Neural crest cell (in vitro differentiated cells): ENCODE results near the gene SIK3. TPM values are rescaled to one million over a fixed set of nuclear protein-coding genes. Genes with fewer than 3 reads are reported as not detected.

Source experiments
- DNase-seq: peaks from one replicate; pipeline ENCODE4 v3.0.0; 2021; ENCODE audit warnings: low read depth, mixed read lengths, low spot score
- H3K27ac Mint-ChIP-seq: one replicate; pipeline ENCODE4 v1.8.0; 2021; ENCODE audit warnings: mild to moderate bottlenecking, mixed read lengths; ENCODE audit not compliant: unreplicated experiment
- H3K27me3 Mint-ChIP-seq: 2 replicates; pipeline ENCODE4 v1.8.0; 2021; ENCODE audit warnings: low read depth, mild to moderate bottlenecking, mixed read lengths
- H3K36me3 Mint-ChIP-seq: 2 replicates; pipeline ENCODE4 v1.8.0; 2021; ENCODE audit warnings: low read depth, mild to moderate bottlenecking, mixed read lengths
- H3K4me1 Mint-ChIP-seq: 2 replicates; pipeline ENCODE4 v1.8.0; 2021; ENCODE audit warnings: mixed read lengths
- H3K4me3 Mint-ChIP-seq: one replicate; pipeline ENCODE4 v1.8.0; 2021; ENCODE audit warnings: mild to moderate bottlenecking, mixed read lengths
- H3K9me3 Mint-ChIP-seq: 2 replicates; pipeline ENCODE4 v1.8.0; 2021; ENCODE audit warnings: mixed read lengths
- total RNA-seq: library from RNA; stranded (reverse); gene quantifications from 2 replicates; pipeline ENCODE4 v1.2.1, GENCODE V29; 2021
- TF ChIP-seq, protein P1 (sequence below): fragments of 200-600 bp; sonication (generic); conservative IDR thresholded peaks from 2 replicates; pipeline ENCODE4 v1.5.0; 2021; ENCODE audit warnings: antibody characterized with exemption, mild to moderate bottlenecking

The SIK3 gene
- total RNA-seq, 1 donor from 2014 or later = 39.7 TPM

DNA sequence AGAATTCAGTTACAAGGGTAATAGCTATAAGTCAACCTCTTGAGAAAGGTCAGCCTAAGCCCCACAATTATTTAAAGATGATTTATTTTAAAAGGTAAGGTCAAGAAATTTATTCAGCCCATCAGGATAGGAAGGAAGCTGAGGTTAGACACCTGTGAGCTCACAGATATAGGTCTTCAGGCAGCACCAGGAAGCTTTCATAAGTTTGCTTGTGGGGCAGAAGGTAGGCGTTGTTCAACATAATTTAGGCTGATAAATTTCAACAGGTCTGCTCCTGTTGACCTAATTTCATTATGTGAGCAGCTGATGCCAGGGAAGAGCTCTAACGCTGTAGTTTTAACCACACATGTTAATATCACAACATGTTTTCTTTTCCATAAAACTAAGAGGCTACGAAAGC is 142.7 kb downstream of the SIK3 start:
- TF ChIP-seq, protein P1, sequence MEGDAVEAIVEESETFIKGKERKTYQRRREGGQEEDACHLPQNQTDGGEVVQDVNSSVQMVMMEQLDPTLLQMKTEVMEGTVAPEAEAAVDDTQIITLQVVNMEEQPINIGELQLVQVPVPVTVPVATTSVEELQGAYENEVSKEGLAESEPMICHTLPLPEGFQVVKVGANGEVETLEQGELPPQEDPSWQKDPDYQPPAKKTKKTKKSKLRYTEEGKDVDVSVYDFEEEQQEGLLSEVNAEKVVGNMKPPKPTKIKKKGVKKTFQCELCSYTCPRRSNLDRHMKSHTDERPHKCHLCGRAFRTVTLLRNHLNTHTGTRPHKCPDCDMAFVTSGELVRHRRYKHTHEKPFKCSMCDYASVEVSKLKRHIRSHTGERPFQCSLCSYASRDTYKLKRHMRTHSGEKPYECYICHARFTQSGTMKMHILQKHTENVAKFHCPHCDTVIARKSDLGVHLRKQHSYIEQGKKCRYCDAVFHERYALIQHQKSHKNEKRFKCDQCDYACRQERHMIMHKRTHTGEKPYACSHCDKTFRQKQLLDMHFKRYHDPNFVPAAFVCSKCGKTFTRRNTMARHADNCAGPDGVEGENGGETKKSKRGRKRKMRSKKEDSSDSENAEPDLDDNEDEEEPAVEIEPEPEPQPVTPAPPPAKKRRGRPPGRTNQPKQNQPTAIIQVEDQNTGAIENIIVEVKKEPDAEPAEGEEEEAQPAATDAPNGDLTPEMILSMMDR = no peak

DNA sequence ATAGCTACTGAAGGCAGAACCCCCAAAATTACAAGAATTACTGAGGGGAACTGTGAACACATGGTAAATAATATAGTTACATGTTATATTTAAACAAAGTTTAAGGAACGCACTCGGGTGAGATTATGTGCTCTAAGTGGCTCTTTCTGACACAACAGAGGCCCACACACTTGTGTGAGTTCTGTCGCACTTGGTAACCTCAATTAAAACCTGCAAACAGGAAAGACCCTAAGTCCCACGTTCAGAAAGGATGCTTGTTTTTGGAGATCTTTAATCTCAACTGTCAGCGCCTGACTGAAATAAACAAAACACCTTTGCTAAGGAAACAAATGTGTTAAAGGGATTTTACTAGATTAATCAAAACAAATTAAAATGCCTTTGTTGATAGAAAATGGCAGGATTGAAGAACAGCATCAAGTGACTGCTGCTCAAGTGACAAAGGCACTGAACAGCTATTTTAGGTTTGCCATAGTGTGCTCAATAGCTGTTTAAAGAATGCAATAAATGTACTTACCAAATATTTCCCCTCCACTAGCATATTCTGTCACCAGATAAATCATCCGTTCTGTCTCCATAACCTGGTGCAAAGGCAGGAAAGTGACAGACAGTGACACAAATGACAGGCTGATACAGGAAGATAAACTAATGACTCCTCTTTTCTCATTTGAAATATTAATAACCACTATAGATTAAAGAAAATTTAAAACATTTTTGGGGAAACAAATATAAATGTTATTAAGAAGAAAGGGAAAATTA is 144.5 kb downstream of the SIK3 start:
- TF ChIP-seq, protein P1 = no peak
- H3K4me3 Mint-ChIP-seq = no peak overlapping the region
- peaks cover 5% of the 10 kb centered on the region for H3K4me1 Mint-ChIP-seq

More for the DNA sequence above, 142.7 kb downstream of the SIK3 start:
- Mint-ChIP-seq H3K4me1 (peaks cover 4% of the 10 kb centered on the region), H3K9me3 (no peaks in the 10 kb centered on the region), H3K27ac (no peak overlapping the region), H3K36me3 (peaks cover 2% of the 10 kb centered on the region), H3K27me3 (no peaks in the 10 kb centered on the region), H3K4me3 (no peak overlapping the region)
- no peak for DNase-seq

DNA sequence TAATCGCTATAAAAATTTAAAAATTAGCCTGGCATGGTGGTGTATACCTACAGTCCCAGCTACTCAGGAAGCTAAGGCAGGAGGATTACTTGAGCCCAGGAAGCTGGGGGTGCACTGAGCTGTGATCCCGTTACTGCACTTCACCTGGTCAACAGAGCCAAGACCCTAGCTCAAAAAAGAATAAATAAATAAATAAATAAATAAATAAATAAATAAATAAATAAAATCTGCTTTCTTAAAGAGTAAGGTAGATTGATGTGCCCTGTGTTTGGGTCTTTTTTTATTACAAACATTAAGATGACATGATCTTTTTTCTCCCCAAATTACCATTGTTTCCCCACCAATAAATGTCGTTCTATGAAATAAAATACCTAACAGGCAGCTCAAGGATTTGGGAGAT is 146.5 kb downstream of the SIK3 start:
- DNase-seq = no peak
- no peaks in the 10 kb centered on the region for H3K9me3 Mint-ChIP-seq
- H3K27me3 Mint-ChIP-seq = no peaks in the 10 kb centered on the region
- peaks cover 5% of the 10 kb centered on the region for H3K4me1 Mint-ChIP-seq
- peaks cover 6% of the 10 kb centered on the region for H3K36me3 Mint-ChIP-seq
- no peak overlapping the region for H3K27ac Mint-ChIP-seq
- no peak overlapping the region for H3K4me3 Mint-ChIP-seq
- TF ChIP-seq, protein P1 = no peak

More for the DNA sequence above, 144.5 kb downstream of the SIK3 start:
- H3K9me3 Mint-ChIP-seq = no peaks in the 10 kb centered on the region
- no peak for DNase-seq
- H3K27me3 Mint-ChIP-seq = no peaks in the 10 kb centered on the region
- peaks cover 2% of the 10 kb centered on the region for H3K36me3 Mint-ChIP-seq
- H3K27ac Mint-ChIP-seq = no peak overlapping the region

DNA sequence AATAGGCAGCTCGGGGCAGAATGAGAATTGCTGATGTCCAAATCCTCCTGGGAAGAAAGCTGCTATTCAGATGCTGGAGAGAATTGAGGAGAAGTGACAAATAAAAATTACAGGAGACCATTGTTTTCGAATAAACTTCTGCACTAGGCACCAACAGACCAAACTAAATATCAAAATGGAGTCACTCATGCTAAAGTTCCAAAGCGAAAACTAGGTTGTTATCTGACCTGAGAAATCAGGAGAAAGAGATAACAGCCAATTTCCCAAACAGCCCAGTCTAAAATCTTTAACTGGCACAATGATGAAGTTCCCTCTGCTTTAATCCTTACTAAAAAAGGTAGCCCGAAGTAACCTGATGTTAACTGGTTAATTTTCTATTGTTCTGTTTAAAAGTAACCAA is 148.0 kb downstream of the SIK3 start:
- Mint-ChIP-seq H3K4me1 (peaks cover 5% of the 10 kb centered on the region), H3K27ac (no peak overlapping the region), H3K9me3 (no peaks in the 10 kb centered on the region), H3K4me3 (no peak overlapping the region), H3K27me3 (no peaks in the 10 kb centered on the region), H3K36me3 (peaks cover 8% of the 10 kb centered on the region)
- DNase-seq = no peak
- TF ChIP-seq, protein P1 = no peak

DNA sequence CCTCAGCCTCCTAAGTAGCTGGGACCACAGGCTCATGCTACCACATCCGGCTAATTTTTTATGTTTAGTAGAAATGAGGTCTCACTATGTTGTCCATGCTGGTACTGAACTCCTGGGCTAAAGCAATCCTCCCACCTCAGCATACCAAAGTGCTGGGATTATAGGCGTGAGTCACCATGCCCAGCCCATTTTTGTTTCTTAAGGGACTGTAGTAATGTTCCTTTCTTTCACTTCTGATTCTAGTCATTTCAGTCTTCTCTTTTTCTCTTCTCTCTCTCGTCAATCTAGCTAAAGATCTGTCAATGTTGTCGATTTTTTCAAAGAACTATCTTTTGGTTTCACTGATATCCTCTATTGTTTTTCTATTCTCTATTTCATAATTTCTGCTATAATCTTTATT is 149.8 kb downstream of the SIK3 start:
- no peaks in the 10 kb centered on the region for H3K27me3 Mint-ChIP-seq
- H3K4me3 Mint-ChIP-seq = no peak overlapping the region
- peaks cover 5% of the 10 kb centered on the region for H3K4me1 Mint-ChIP-seq
- TF ChIP-seq, protein P1 = no peak
- DNase-seq = no peak
- H3K36me3 Mint-ChIP-seq = peaks cover 8% of the 10 kb centered on the region
- no peaks in the 10 kb centered on the region for H3K9me3 Mint-ChIP-seq
- H3K27ac Mint-ChIP-seq = no peak overlapping the region
